Activated CD8-positive, alpha-beta T cell treated with anti-CD3 and anti-CD28 coated beads for 36 hours (primary cell): ENCODE results near the gene ZNF91. TPM values are rescaled to one million over a fixed set of nuclear protein-coding genes. Genes with fewer than 3 reads are reported as not detected.

Source experiments
- ATAC-seq: fragments of 200-7000 bp; cut with Tn5 transposase; one replicate; pipeline ENCODE4 v1.10.0; 2021; ENCODE audit warnings: mild to moderate bottlenecking, moderate library complexity
- CTCF ChIA-PET: fragments of 350-600 bp; sonication (Branson Sonifier 250); formaldehyde crosslinking; loops from one replicate; lab custom pipeline; 2021; ENCODE audit warnings: antibody characterized with exemption; lab: Charles Lee
- POLR2A ChIA-PET: fragments of 350-600 bp; sonication (Branson Sonifier 250); formaldehyde crosslinking; loops from one replicate; lab custom pipeline; 2021; ENCODE audit warnings: antibody characterized with exemption; lab: Charles Lee
- DNase-seq: peaks from one replicate; pipeline ENCODE4 v3.0.0-alpha.2; 2020
- H3K27ac Mint-ChIP-seq: one replicate; pipeline ENCODE4 v1.8.0; 2021; ENCODE audit warnings: mild to moderate bottlenecking, mixed read lengths
- H3K27me3 Mint-ChIP-seq: one replicate; pipeline ENCODE4 v1.8.0; 2021; ENCODE audit warnings: mixed read lengths
- H3K36me3 Mint-ChIP-seq: one replicate; pipeline ENCODE4 v1.8.0; 2021; ENCODE audit warnings: low read depth, mixed read lengths
- H3K4me1 Mint-ChIP-seq: one replicate; pipeline ENCODE4 v1.8.0; 2021; ENCODE audit warnings: low read depth, mixed read lengths
- H3K4me3 Mint-ChIP-seq: one replicate; pipeline ENCODE4 v1.8.0; 2021; ENCODE audit warnings: mild to moderate bottlenecking, moderate library complexity, mixed read lengths
- H3K9me3 Mint-ChIP-seq: one replicate; pipeline ENCODE4 v1.8.0; 2021; ENCODE audit warnings: mixed read lengths
- CTCF ChIP-seq: fragments of 200-600 bp; IDR thresholded peaks from one replicate; pipeline ENCODE4 v1.8.0; 2022; ENCODE audit warnings: antibody characterized with exemption, mild to moderate bottlenecking
- intact Hi-C: fragments of 100-400 bp; cut with micrococcal nuclease; formaldehyde crosslinking; loops from one replicate; pipeline ENCODE4 v1.10.0; 2022
- total RNA-seq, 2 experiments: library from RNA; stranded (reverse); gene quantifications; one replicate each; pipeline ENCODE4 v1.2.3, GENCODE V29; 2021

ZNF91 gene
- total RNA-seq, 2 experiments from 2014 or later, result 35.8 to 38.2 TPM

- no peak for TF ChIP-seq CTCF
- no peaks in the 10 kb centered on the region for H3K36me3 Mint-ChIP-seq
- H3K4me1 Mint-ChIP-seq, result peaks cover 8% of the 10 kb centered on the region
- no peak overlapping the region for H3K27ac Mint-ChIP-seq
- POLR2A ChIA-PET, result interaction anchor here (1.4 kb wide), 1 partner anchor 20 kb away, joined by 9 read pairs; the partner anchor contains the start of gene ZNF91
- intact Hi-C loops, result no loop called here
- H3K27me3 Mint-ChIP-seq, result peaks cover 24% of the 10 kb centered on the region
- CTCF ChIA-PET, result no interaction called here
- H3K9me3 Mint-ChIP-seq, result no peaks in the 10 kb centered on the region
- H3K4me3 Mint-ChIP-seq, result peak overlapping the region; percentile 61
- ATAC-seq (peak; percentile 17), DNase-seq (no peak)
Observed at GRCh38 chr19:23415034-23415433, 19.8 kb upstream of the ZNF91 start.

GRCh38 chr19:23410155-23410554 is 14.9 kb upstream of the ZNF91 start:
- intact Hi-C loops, result no loop called here
- ChIA-PET POLR2A (no interaction called here), CTCF (no interaction called here)
- Mint-ChIP-seq H3K27ac (no peak overlapping the region), H3K4me3 (no peak overlapping the region), H3K9me3 (no peaks in the 10 kb centered on the region), H3K36me3 (no peaks in the 10 kb centered on the region), H3K4me1 (peaks cover 9% of the 10 kb centered on the region), H3K27me3 (peaks cover 8% of the 10 kb centered on the region)
- ATAC-seq (no peak), DNase-seq (no peak)
- no peak for TF ChIP-seq CTCF

- CTCF ChIA-PET, result no interaction called here
- ATAC-seq (no peak), DNase-seq (no peak)
- no peak for TF ChIP-seq CTCF
- Mint-ChIP-seq H3K4me1 (peaks cover 6% of the 10 kb centered on the region), H3K9me3 (no peaks in the 10 kb centered on the region), H3K36me3 (no peaks in the 10 kb centered on the region), H3K4me3 (no peak overlapping the region), H3K27me3 (peaks cover 3% of the 10 kb centered on the region), H3K27ac (no peak overlapping the region)
- POLR2A ChIA-PET, result no interaction called here
- intact Hi-C loops, result no loop called here
Observed at GRCh38 chr19:23409392-23410048, 14.2 kb upstream of the ZNF91 start.

- CTCF ChIA-PET, result no interaction called here
- no peak for ATAC-seq
- H3K27ac Mint-ChIP-seq, result no peak overlapping the region
- no peaks in the 10 kb centered on the region for H3K36me3 Mint-ChIP-seq
- intact Hi-C loops, result no loop called here
- TF ChIP-seq CTCF, result no peak
- no peaks in the 10 kb centered on the region for H3K9me3 Mint-ChIP-seq
- H3K27me3 Mint-ChIP-seq, result no peaks in the 10 kb centered on the region
- POLR2A ChIA-PET, result no interaction called here
- no peak overlapping the region for H3K4me3 Mint-ChIP-seq
- DNase-seq, result no peak
- peaks cover 6% of the 10 kb centered on the region for H3K4me1 Mint-ChIP-seq
Observed at GRCh38 chr19:23407616-23408133, 12.4 kb upstream of the ZNF91 start.

GRCh38 chr19:23406721-23407120 is 11.4 kb upstream of the ZNF91 start:
- no peaks in the 10 kb centered on the region for H3K36me3 Mint-ChIP-seq
- H3K4me1 Mint-ChIP-seq, result peaks cover 11% of the 10 kb centered on the region
- intact Hi-C loops, result no loop called here
- no peak for TF ChIP-seq CTCF
- ATAC-seq, result no peak
- H3K27ac Mint-ChIP-seq, result no peak overlapping the region
- no peaks in the 10 kb centered on the region for H3K9me3 Mint-ChIP-seq
- ChIA-PET POLR2A (no interaction called here), CTCF (no interaction called here)
- no peak overlapping the region for H3K4me3 Mint-ChIP-seq
- H3K27me3 Mint-ChIP-seq, result no peaks in the 10 kb centered on the region
- no peak for DNase-seq
